Stimulated activated effector memory CD8-positive, alpha-beta T cell treated with anti-CD3 and anti-CD28 coated beads, Interleukin-12 subunit alpha, Interleukin-12 subunit beta, amount 100 ng/mL, for 72 hours (primary cell): ENCODE results near the gene CKLF.
"Not testable (repeated sequence)": the region's sequence is repeated elsewhere in the genome, so short reads cannot be mapped to it uniquely, and the experiment has no call there.

Experiments used
- ATAC-seq: fragments of 150-1000 bp; cut with Tn5 transposase; 2 replicates; pipeline ENCODE4 v1.10.0; 2021
- DNase-seq, 2 donors: peaks; one replicate each; pipeline ENCODE4 v3.0.0; 2021 to 2022; ENCODE audit warnings: low spot score in 2 of 2
- H3K27ac Mint-ChIP-seq: one replicate; pipeline ENCODE4 v1.8.0; 2022; ENCODE audit warnings: mild to moderate bottlenecking, mixed read lengths
- H3K36me3 Mint-ChIP-seq: one replicate; pipeline ENCODE4 v1.8.0; 2022; ENCODE audit warnings: mild to moderate bottlenecking, mixed read lengths
- H3K4me1 Mint-ChIP-seq: one replicate; pipeline ENCODE4 v1.8.0; 2022; ENCODE audit warnings: mixed read lengths
- H3K4me3 Mint-ChIP-seq: one replicate; pipeline ENCODE4 v1.8.0; 2022; ENCODE audit warnings: mild to moderate bottlenecking, mixed read lengths
- H3K9me3 Mint-ChIP-seq: one replicate; pipeline ENCODE4 v1.8.0; 2022; ENCODE audit warnings: mixed read lengths

Gene CKLF

DNA sequence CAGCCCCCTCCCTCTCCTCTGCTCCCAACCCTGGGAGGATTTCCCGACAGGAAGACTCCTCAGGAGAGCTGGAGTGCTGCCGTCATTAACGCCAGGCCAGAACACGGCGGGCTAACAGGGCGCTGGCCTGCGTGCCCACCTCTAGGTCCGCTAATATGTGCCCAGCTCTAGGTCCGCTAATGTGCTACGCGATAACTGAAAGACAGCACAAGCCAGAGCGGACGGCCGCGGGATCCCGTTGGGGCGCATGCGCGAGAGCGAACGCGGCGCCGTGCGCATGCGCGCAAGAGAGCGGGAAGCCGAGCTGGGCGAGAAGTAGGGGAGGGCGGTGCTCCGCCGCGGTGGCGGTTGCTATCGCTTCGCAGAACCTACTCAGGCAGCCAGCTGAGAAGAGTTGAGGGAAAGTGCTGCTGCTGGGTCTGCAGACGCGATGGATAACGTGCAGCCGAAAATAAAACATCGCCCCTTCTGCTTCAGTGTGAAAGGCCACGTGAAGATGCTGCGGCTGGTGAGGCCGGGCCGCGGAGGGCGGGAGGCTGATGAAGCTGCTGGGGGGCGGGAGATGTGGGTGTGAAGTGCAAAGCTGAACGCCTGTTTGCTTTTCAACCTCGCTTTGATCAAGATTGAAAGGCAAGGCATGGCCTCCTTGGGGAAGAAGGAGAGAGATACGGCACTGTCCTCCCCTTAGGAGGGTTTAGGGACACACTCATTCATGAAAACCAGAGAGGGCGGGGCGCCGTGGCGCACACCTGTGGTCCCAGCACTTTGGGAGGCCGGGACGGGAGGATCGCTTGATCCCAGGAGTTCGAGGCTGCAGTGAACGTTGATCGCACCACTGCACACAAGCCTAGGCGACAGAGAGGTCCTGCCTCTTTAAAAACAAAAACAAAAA lies at the start of gene CKLF:
CKLF (plus strand) TSS at position 291 of the 892 bp plus-strand sequence; CDS start at position 431, 140 bp downstream.
- Mint-ChIP-seq H3K4me1 (peaks cover 81% of the 10 kb centered on the region), H3K9me3 (no peaks in the 10 kb centered on the region), H3K27ac (peak within 1 kb of the TSS; percentile 99), H3K4me3 (peak within 1 kb of the TSS; percentile 86), H3K36me3 (peaks cover 62% of the 10 kb centered on the region)
- peak; percentile 96 to 97 for DNase-seq
- ATAC-seq = peak; percentile 86

- H3K4me1 Mint-ChIP-seq = peaks cover 5% of the 10 kb centered on the region
- peak overlapping the region; percentile 6 for H3K27ac Mint-ChIP-seq
- no peaks in the 10 kb centered on the region for H3K9me3 Mint-ChIP-seq
- no peaks in the 10 kb centered on the region for H3K36me3 Mint-ChIP-seq
- ATAC-seq = no peak
- H3K4me3 Mint-ChIP-seq = no peak overlapping the region
- no peak for DNase-seq
Observed at GRCh38 chr16:66503030-66503429, 49.3 kb upstream of the CKLF start.

GRCh38 chr16:66503612-66504011 lies 48.8 kb upstream of the CKLF start:
- Mint-ChIP-seq H3K4me1 (peaks cover 5% of the 10 kb centered on the region), H3K4me3 (no peak overlapping the region), H3K27ac (peak overlapping the region; percentile 6), H3K9me3 (no peaks in the 10 kb centered on the region), H3K36me3 (no peaks in the 10 kb centered on the region)
- no peak for DNase-seq
- ATAC-seq = no peak

DNA sequence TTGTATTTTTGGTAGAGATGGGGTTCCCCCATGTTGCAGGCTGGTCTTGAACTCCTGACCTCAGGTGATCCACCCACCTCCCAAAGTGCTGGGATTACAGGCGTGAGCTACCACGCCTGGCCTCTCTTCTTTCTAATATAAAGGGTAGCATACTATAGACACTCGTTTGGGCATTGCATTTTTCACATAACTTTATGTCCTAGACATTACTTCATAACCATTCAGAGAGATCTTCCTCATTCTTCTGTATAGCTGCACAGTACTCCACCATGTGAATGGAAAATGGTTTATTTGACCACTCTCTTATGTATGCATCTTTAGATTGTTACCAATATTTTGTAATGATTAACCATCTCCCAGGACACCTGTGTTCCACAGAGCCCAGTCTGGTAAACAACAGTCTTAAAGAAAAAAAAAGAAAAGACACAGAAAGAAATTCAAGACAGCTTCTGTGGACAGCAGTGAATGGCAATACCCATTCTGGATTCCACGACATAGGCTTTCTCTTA lies 44.6 kb upstream of the CKLF start:
- Mint-ChIP-seq H3K27ac (peak overlapping the region; percentile 38), H3K9me3 (no peaks in the 10 kb centered on the region), H3K4me1 (peaks cover 11% of the 10 kb centered on the region), H3K4me3 (no peak overlapping the region), H3K36me3 (no peaks in the 10 kb centered on the region)
- ATAC-seq (no peak), DNase-seq (no peak)

GRCh38 chr16:66508248-66508913 lies 44.0 kb upstream of the CKLF start:
- DNase-seq (no peak), ATAC-seq (peak; percentile 13)
- H3K27ac Mint-ChIP-seq = no peak overlapping the region
- H3K4me3 Mint-ChIP-seq = no peak overlapping the region
- H3K4me1 Mint-ChIP-seq = peaks cover 6% of the 10 kb centered on the region
- H3K9me3 Mint-ChIP-seq = no peaks in the 10 kb centered on the region
- no peaks in the 10 kb centered on the region for H3K36me3 Mint-ChIP-seq

DNA sequence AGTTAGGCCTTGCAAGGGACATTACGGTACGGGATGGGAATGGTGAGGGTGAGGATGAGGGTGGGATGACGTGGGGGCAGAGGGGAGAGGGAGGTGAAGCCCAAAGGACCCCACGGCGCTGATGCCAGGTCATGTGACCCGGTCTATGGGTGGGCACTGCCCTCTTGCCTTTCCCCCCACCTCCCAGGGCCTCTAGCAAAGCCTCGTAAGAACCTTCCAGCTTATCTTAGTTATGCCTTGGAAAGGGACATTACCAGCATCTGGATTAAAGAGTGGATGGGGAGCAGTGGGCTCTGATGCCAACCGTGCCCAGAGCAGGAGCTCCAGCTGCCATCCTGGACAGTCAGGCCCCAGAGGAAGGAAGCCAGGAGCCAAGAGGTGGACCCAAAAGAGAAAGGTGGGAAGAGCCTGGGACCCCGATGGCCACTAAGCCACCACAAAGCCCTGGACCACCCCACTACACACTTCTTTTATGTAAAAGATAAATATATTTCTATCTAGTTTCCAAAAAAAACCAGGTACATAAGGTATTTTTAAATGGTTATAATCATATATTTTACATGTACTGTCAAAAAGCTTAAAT lies 43.4 kb upstream of the CKLF start:
- ATAC-seq (no peak), DNase-seq (no peak)
- no peak overlapping the region for H3K4me3 Mint-ChIP-seq
- no peaks in the 10 kb centered on the region for H3K36me3 Mint-ChIP-seq
- no peaks in the 10 kb centered on the region for H3K9me3 Mint-ChIP-seq
- peaks cover 5% of the 10 kb centered on the region for H3K4me1 Mint-ChIP-seq
- H3K27ac Mint-ChIP-seq = no peak overlapping the region

DNA sequence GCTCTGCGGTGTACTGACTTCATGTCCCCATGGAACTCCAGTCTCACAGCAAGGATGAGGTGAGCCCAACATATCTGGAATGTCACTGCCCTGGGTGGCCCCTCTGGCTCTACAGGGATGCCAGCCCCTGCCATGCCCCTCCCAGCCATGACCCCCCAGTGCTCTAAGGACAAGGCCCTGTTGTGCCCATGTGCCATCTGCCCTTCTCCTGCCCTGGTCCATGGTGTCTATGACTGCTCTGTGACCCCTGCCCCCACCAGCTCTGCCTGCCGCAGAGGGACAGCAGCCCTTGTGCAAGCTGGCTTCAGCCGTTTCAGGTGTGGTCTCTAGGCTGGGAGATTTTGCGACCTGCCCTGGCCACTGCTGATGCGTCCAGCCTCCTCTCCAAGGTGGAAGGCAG lies 42.8 kb upstream of the CKLF start:
- Mint-ChIP-seq H3K4me3 (no peak overlapping the region), H3K27ac (no peak overlapping the region), H3K4me1 (peaks cover 5% of the 10 kb centered on the region), H3K9me3 (no peaks in the 10 kb centered on the region), H3K36me3 (no peaks in the 10 kb centered on the region)
- no peak for DNase-seq
- no peak for ATAC-seq

DNA sequence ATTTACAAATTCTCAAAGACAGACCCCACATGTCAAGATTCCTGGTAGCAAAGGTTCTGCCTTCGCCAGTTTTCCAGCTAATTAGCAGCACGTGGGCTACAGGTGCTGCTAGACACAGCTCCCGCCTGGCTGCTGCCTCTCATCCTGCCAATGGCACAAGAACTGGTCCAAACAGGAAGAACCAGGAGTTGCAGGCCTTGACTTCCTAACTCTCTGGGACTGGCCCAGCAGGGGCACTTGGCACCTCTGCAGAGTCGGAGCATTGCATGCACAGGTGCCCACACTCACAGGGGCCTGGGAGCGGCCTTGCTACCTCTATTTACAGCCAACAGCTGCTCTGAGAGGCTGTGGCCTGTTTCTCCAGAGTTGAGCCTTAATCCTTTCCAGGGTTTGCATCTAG lies 42.1 kb upstream of the CKLF start:
- Mint-ChIP-seq H3K27ac (no peak overlapping the region), H3K4me1 (peaks cover 10% of the 10 kb centered on the region)

GRCh38 chr16:66510711-66511601 lies 41.4 kb upstream of the CKLF start:
- Mint-ChIP-seq H3K4me1 (peaks cover 16% of the 10 kb centered on the region), H3K27ac (no peak overlapping the region), H3K4me3 (no peak overlapping the region), H3K36me3 (no peaks in the 10 kb centered on the region), H3K9me3 (no peaks in the 10 kb centered on the region)
- ATAC-seq (no peak), DNase-seq (no peak)

More for the DNA sequence above, 42.1 kb upstream of the CKLF start:
- Mint-ChIP-seq H3K36me3 (no peaks in the 10 kb centered on the region), H3K4me3 (no peak overlapping the region), H3K9me3 (no peaks in the 10 kb centered on the region)
- ATAC-seq (no peak), DNase-seq (no peak)

DNA sequence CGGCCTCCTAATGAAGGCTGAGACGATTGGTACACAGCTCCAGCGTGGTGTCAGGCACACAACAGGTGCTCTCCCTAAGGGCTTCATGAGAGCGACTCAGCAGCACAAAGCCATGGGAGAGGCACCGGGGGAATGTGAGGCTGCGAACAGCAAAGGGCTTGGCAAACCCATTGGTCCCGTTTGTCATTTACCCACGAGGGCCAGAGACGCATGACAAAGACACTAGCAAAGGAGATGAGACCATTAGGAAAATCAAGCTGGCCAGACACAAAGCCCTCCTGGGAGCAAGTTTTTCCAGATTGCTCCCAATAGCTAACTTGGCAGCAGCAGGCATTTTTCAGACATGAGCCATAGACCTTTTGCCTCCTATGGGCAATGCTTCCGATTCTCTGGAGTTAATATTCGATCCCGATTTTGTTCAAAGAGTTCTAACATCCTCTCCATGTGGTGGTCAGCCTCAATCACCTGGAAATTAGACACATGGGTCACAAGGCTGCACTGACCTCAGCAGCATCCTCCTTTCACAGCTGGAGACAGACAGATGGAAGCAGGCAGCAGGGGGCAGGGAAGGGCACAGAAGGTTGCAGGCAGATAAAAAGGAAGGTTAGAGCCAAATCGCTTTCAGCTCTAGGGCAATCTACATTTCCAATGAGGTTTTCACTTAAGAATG lies 40.6 kb upstream of the CKLF start:
- no peak for DNase-seq
- Mint-ChIP-seq H3K9me3 (no peaks in the 10 kb centered on the region), H3K36me3 (peaks cover under 1% of the 10 kb centered on the region), H3K4me1 (peaks cover 24% of the 10 kb centered on the region), H3K27ac (no peak overlapping the region), H3K4me3 (no peak overlapping the region)
- no peak for ATAC-seq

DNA sequence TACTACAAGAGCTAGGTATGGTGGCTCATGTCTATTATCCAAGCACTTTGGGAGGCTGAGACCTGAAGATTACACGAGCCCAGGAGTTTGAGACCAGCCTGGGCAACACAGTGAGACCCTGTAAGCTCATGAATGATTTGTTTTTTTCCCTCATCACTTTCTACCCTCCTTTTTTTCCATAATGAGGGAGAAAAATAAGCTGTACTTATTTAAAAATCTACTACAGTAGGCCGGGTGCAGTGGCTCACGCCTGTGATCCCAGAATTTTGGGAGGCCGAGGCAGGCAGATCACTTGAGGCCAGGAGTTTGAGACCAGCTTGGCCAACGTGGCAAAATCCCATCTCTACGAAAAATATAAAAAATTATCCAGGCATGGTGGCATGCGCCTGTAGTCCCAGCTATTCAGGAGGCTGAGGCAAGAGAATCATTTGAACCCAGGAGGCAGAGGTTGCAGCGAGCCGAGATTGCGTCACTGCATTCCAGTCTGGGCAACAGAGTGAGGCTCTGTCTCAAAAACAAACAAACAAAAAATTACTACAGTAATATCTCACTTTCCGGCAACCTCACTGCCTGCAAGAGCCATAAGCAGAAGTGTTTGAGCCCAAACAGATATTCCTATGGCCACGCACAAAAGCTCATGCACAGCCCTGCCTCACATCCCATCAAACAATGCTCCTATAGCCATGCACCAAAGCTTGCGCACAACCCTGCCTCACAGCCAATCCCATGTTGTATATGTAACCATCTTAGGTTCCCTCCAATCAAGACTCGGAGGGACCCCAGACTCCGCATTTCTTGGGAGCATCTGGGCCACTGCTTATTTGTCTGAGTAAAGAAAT lies 39.9 kb upstream of the CKLF start:
- no peak overlapping the region for H3K4me3 Mint-ChIP-seq
- peaks cover 32% of the 10 kb centered on the region for H3K4me1 Mint-ChIP-seq
- no peak for ATAC-seq
- H3K9me3 Mint-ChIP-seq = no peaks in the 10 kb centered on the region
- DNase-seq = no peak
- peaks cover 6% of the 10 kb centered on the region for H3K36me3 Mint-ChIP-seq
- H3K27ac Mint-ChIP-seq = no peak overlapping the region

- DNase-seq (no peak), ATAC-seq (no peak)
- H3K9me3 Mint-ChIP-seq = no peaks in the 10 kb centered on the region
- H3K27ac Mint-ChIP-seq = peak overlapping the region; percentile 61
- H3K4me3 Mint-ChIP-seq = no peak overlapping the region
- H3K4me1 Mint-ChIP-seq = peaks cover 39% of the 10 kb centered on the region
- peaks cover 6% of the 10 kb centered on the region for H3K36me3 Mint-ChIP-seq
Observed at GRCh38 chr16:66513111-66513723, 39.2 kb upstream of the CKLF start.

GRCh38 chr16:66514391-66514790 lies 38.0 kb upstream of the CKLF start:
- H3K36me3 Mint-ChIP-seq, H3K4me3 Mint-ChIP-seq, H3K9me3 Mint-ChIP-seq, ATAC-seq, DNase-seq: not testable (repeated sequence)
- Mint-ChIP-seq H3K27ac (peak overlapping the region; percentile 98), H3K4me1 (peaks cover 44% of the 10 kb centered on the region)
